HG03565 (cell line): ENCODE measurements around the gene GUCY2F.

Experiments used
- ATAC-seq: cut with Tn5 transposase; IDR thresholded peaks from one replicate; pipeline ENCODE4 v1.9.1; 2021; ENCODE audit warnings: mild to moderate bottlenecking, moderate library complexity; ENCODE audit not compliant: unreplicated experiment

The GUCY2F gene

DNA sequence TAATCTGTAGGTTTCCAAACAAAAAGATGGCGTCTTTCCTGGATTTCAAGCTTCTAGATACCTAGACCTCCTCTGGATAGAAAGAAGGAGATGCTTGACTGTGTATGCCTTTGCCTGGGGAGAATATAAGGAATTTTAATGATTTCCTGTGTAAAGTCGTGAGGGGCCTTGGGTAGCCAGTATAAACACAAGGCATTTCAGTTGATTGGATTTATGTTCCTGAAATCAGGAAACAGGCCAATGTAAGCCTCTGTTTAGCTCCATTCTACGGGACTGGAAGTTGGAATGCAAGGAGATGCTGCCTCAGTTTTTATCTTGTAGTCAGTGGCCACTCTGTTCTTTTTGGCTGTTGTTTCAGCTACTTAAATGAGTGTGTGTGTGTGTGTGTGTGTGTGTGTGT, 137.2 kb downstream of the GUCY2F start:
- no peak for ATAC-seq

DNA sequence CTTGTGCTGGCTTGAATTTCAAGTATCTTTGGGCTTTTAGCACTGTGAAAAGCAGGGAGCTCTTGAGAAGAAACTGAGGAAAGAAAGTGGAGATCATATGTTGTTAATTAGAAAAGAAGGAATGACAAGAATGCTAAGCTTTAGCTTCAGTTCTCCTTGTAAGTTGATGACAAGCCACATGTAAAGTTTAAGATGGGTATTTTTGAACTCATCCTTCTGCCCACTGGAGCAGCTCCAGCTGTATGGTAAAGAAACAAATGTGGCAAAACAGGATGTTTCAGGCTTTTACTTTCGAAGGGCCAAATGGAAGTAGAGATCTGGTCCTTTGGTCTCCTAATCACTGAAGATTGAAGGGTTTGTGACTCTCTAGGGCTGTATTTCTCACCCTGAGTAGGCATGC, 137.8 kb downstream of the GUCY2F start:
- no peak for ATAC-seq

DNA sequence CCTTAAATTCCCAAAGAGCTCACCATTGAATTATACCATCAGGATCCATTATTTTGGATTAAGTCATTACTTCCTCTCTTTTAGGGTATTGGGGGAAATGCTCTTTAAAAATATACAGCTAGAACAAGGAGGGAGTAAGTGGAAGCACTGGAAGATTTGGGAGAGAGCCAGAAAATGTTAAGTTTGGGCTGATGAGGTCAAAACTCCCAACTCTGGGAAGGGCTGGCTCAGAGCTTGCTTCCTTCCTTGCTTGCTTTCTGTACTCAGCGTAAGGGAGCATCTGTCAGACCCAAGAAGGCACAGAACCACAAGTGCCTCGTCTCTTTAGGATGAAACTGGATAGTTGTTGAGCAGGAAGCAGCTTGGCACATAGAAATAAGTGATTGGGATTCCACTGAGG, 138.2 kb downstream of the GUCY2F start:
- no peak for ATAC-seq

DNA sequence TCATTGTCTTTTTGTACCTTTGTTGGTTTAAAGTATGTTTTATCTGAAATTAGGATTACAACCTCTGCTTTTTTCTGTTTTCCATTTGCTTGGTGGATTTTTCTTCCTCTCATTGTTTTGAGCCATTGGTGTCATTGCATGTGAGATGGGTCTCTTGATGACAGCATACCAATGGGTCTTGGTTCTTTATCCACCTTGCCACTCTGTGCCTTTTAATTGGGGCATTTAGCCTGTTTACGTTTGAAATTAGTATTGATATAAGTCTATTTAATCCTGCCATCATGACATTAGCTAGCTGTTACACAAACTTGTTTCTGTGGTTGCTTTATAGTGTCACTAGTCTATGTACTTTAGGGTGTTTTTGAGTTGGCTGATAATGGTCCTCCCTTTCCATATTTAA, 145.7 kb downstream of the GUCY2F start:
- no peak for ATAC-seq

GRCh38 chrX:109327251-109327650, 154.6 kb downstream of the GUCY2F start:
- no peak for ATAC-seq
